Measurements from ENCODE around the gene MTMR11. TPM values are rescaled to one million over a fixed set of nuclear protein-coding genes. Genes with fewer than 3 reads are reported as not detected.

MTMR11 gene
- total RNA-seq, 1 experiment from 2014 or later, result 3.9 TPM

DNA sequence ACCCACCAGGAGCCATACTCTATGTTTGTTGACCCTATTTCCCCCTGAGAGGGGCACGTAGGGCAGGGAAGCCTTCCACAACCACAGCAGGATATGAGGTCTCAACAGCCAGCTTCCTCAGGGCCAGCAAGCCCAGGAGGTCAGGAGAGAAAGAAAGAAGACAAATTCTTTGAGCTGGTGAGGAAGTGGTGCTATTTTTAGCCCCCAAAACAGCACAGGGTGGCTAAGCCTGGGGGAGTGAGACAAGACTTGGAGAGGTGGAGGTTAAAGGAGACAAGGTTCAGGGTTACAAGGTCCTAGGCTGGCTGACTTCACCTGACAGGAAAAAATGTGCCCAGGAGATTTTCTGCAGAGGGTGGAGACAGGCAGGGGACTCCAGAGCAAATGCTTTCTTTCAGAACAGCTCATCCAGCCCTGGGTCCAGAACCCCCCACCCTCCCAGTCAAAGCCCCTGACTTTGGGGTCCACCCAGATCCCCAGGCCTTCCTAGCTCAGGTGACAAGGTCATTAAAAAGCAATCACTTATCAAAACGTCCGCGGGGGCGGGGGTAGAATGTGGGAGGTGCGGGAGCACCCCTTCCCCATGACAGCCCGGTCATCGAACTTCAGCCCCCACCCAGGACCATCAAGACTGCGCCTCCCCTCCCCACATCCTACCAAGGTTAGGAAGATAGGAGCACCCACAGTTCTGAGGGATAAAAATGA, 20.3 kb downstream of the MTMR11 start:
- no peaks in the 10 kb centered on the region for H3K9me3 Mint-ChIP-seq
- Histone ChIP-seq H2BK5ac (ENCODE audit: insufficient read length, low read length) (no peak overlapping the region), H3K9ac (ENCODE audit: extremely low read depth, insufficient read length, low read length) (peak overlapping the region; percentile 21), H3K23ac (ENCODE audit: insufficient read length, low read depth, low read length) (no peak overlapping the region), H3T11ph (ENCODE audit: low read length) (no peak overlapping the region), H3K27me3 (ENCODE audit: insufficient read depth, low read length) (no peaks in the 10 kb centered on the region), H2AFZ (ENCODE audit: low read length) (no peak overlapping the region), H3K79me2 (ENCODE audit: insufficient read depth, low read length) (no peaks in the 10 kb centered on the region; the same call in 1 of the 2 replicates), H4K5ac (ENCODE audit: insufficient read length, low read depth, low read length) (no peak overlapping the region), H3K27ac (ENCODE audit: insufficient read length, low read depth, low read length) (no peak overlapping the region), H2BK12ac (ENCODE audit: insufficient read length, low read depth, low read length) (no peak overlapping the region), H2BK15ac (ENCODE audit: low read depth, low read length) (no peak overlapping the region; the same call in 1 of the 2 replicates), H4K8ac (replicated peaks; ENCODE audit: insufficient read length, low read depth, low read length) (no peak overlapping the region), H3K9me3 (ENCODE audit: control insufficient read depth, low read depth, low read length) (no peaks in the 10 kb centered on the region), H4K91ac (ENCODE audit: insufficient read length, low read depth, low read length) (no peak overlapping the region), H3K79me1 (ENCODE audit: insufficient read depth, low read depth, low read length, poor library complexity, severe bottlenecking) (no peaks in the 10 kb centered on the region), H2BK120ac (ENCODE audit: low read depth, low read length, poor library complexity, severe bottlenecking) (no peak overlapping the region), H3K4me1 (ENCODE audit: insufficient read depth, low read length) (peaks cover 8% of the 10 kb centered on the region; the same call in 1 of the 2 replicates), H3K4me2 (ENCODE audit: insufficient read depth, insufficient read length, low read length) (peak overlapping the region; percentile 65), H3K18ac (ENCODE audit: insufficient read length, low read depth, low read length) (no peak overlapping the region), H2AK5ac (ENCODE audit: insufficient read length, low read length) (no peak overlapping the region), H3K56ac (ENCODE audit: insufficient read length, low read depth, low read length) (no peak overlapping the region), H4K20me1 (ENCODE audit: control insufficient read depth, insufficient read depth, insufficient read length) (no peaks in the 10 kb centered on the region), H2BK20ac (ENCODE audit: low read depth, low read length, poor library complexity, severe bottlenecking) (no peak overlapping the region), H3K23me2 (ENCODE audit: insufficient read length, low read depth, low read length, poor library complexity, severe bottlenecking) (peaks cover 13% of the 10 kb centered on the region), H3K14ac (ENCODE audit: insufficient read depth, low read length) (no peak overlapping the region), H3K4ac (ENCODE audit: low read depth, low read length) (no peak overlapping the region)
- peaks cover 27 to 31% of the 10 kb centered on the region in 2 experiments for H3K4me1 Mint-ChIP-seq
- TF ChIP-seq, protein P1, sequence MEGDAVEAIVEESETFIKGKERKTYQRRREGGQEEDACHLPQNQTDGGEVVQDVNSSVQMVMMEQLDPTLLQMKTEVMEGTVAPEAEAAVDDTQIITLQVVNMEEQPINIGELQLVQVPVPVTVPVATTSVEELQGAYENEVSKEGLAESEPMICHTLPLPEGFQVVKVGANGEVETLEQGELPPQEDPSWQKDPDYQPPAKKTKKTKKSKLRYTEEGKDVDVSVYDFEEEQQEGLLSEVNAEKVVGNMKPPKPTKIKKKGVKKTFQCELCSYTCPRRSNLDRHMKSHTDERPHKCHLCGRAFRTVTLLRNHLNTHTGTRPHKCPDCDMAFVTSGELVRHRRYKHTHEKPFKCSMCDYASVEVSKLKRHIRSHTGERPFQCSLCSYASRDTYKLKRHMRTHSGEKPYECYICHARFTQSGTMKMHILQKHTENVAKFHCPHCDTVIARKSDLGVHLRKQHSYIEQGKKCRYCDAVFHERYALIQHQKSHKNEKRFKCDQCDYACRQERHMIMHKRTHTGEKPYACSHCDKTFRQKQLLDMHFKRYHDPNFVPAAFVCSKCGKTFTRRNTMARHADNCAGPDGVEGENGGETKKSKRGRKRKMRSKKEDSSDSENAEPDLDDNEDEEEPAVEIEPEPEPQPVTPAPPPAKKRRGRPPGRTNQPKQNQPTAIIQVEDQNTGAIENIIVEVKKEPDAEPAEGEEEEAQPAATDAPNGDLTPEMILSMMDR (conservative IDR thresholded peaks at IDR 0.05), result no peak
- H3K27ac Mint-ChIP-seq, result peak overlapping the region; percentile 53 to 84 (median 76); a peak in 4 of 7 replicates
- peak overlapping the region; percentile 88 to 98 for H3K4me3 Mint-ChIP-seq
- H3K27me3 Mint-ChIP-seq (ENCODE audit: low read depth), result no peaks in the 10 kb centered on the region
- peaks cover 12 to 24% (median 20%) of the 10 kb centered on the region in 3 experiments; a peak in 6 of 7 replicates for H3K36me3 Mint-ChIP-seq (ENCODE audit: insufficient read depth in 1 of 3, low read depth in 3 of 3)
- no CpG with 5 or more reads among the region's 9 CpGs for WGBS (ENCODE audit: extremely low coverage, insufficient read length, low lambda C conversion rate)
- DNase-seq, result no peak

Data from H9 (cell line).